ENCODE data around the gene FUT1.

Gene FUT1

GRCh38 chr19:48737360-48737998, 15.0 kb downstream of the FUT1 start:
- no peak overlapping the region for H3K4me3 ChIP-seq (ENCODE audit: low read depth, low read length)

GRCh38 chr19:48735031-48735615, 17.3 kb downstream of the FUT1 start:
- no peak overlapping the region for H3K4me3 ChIP-seq (ENCODE audit: low read depth, low read length)
- TF ChIP-seq, protein P1, sequence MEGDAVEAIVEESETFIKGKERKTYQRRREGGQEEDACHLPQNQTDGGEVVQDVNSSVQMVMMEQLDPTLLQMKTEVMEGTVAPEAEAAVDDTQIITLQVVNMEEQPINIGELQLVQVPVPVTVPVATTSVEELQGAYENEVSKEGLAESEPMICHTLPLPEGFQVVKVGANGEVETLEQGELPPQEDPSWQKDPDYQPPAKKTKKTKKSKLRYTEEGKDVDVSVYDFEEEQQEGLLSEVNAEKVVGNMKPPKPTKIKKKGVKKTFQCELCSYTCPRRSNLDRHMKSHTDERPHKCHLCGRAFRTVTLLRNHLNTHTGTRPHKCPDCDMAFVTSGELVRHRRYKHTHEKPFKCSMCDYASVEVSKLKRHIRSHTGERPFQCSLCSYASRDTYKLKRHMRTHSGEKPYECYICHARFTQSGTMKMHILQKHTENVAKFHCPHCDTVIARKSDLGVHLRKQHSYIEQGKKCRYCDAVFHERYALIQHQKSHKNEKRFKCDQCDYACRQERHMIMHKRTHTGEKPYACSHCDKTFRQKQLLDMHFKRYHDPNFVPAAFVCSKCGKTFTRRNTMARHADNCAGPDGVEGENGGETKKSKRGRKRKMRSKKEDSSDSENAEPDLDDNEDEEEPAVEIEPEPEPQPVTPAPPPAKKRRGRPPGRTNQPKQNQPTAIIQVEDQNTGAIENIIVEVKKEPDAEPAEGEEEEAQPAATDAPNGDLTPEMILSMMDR (IDR thresholded peaks at IDR 0.05; ENCODE audit: low read depth, low read length) = no peak

More at GRCh38 chr19:48737360-48737998, 15.0 kb downstream of the FUT1 start:
- TF ChIP-seq, protein P1 (IDR thresholded peaks at IDR 0.05; ENCODE audit: low read depth, low read length) = no peak

GRCh38 chr19:48734625-48735024, 17.8 kb downstream of the FUT1 start:
- TF ChIP-seq, protein P1 (IDR thresholded peaks at IDR 0.05; ENCODE audit: low read depth, low read length) = no peak
- H3K4me3 ChIP-seq (ENCODE audit: low read depth, low read length) = no peak overlapping the region

- TF ChIP-seq, protein P1 (IDR thresholded peaks at IDR 0.05; ENCODE audit: low read depth, low read length) = no peak
- no peak overlapping the region for H3K4me3 ChIP-seq (ENCODE audit: low read depth, low read length)
Measured at GRCh38 chr19:48731452-48731851, 21.0 kb downstream of the FUT1 start.

- no peak overlapping the region for H3K4me3 ChIP-seq (ENCODE audit: low read depth, low read length)
Measured at GRCh38 chr19:48728911-48729664, 23.4 kb downstream of the FUT1 start.

DNA sequence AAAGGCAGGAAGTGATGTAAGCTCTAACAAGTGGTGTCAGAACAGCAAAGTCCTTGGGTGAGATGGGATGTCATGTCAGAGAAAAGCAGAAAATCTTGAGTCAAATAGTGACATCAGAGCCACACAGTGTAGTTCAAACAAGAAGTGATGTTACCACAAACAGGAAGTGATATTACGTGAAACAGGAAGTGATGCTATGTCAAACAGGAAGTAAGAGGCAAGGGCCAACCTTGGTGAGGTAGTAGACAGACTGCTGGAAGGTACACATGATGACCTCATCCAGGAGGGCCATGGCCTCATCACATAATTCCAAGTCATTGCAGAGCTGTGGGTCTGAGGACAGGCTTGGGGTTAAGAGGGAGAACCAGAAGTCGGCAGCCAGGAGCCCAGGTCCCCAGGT, 25.9 kb downstream of the FUT1 start:
- H3K4me3 ChIP-seq (ENCODE audit: low read depth, low read length) = no peak overlapping the region
- TF ChIP-seq, protein P1 (IDR thresholded peaks at IDR 0.05; ENCODE audit: low read depth, low read length) = no peak

More at GRCh38 chr19:48728911-48729664, 23.4 kb downstream of the FUT1 start:
- TF ChIP-seq, protein P1 (IDR thresholded peaks at IDR 0.05; ENCODE audit: low read depth, low read length) = no peak
